H1 (cell line): ENCODE results near the gene RARRES1. TPM values are rescaled to one million over a fixed set of nuclear protein-coding genes. Genes with fewer than 3 reads are reported as not detected.

Experiments used
- CTCF ChIA-PET: fragments of 300-600 bp; sonication (Branson Sonifier 250); formaldehyde crosslinking; loops from one replicate; lab custom pipeline; 2021; ENCODE audit not compliant: partially characterized antibody; lab: Charles Lee
- POLR2A ChIA-PET: fragments of 300-600 bp; sonication (Branson Sonifier 250); formaldehyde crosslinking; loops from one replicate; lab custom pipeline; 2021; ENCODE audit warnings: inconsistent platforms; ENCODE audit not compliant: partially characterized antibody; lab: Charles Lee
- DNase-seq, 2 experiments: peaks; one replicate each; pipeline versions ENCODE4 v3.0.0 to v3.0.0-alpha.2; 2010 to 2022; ENCODE audit warnings: low spot score in 2 of 2, low read depth in 1 of 2, mixed read lengths in 1 of 2
- FAIRE-seq: peaks from 2 replicates; lab custom pipeline; 2011; peaks lifted over from hg19 to GRCh38; lab: Jason Lieb, UNC
- H2AFZ ChIP-seq: 2 replicates; pipeline ENCODE4 v1.8.1; 2012; ENCODE audit warnings: low read length, inconsistent platforms
- H2AK5ac ChIP-seq: 2 replicates; pipeline ENCODE4 v1.6.1; 2013; ENCODE audit warnings: low read depth, low read length
- H2BK120ac ChIP-seq: replicated peaks from 2 replicates; pipeline ENCODE3; 2013; ENCODE audit warnings: low read depth, low read length, inconsistent platforms
- H2BK12ac ChIP-seq: 2 replicates; pipeline ENCODE4 v1.6.1; 2013; ENCODE audit warnings: low read depth, low read length
- H2BK15ac ChIP-seq: 2 replicates; pipeline ENCODE4 v1.6.1; 2013; ENCODE audit warnings: low read length
- H2BK20ac ChIP-seq: 2 replicates; pipeline ENCODE4 v1.6.1; 2013; ENCODE audit warnings: low read length
- H2BK5ac ChIP-seq: 2 replicates; pipeline ENCODE4 v1.6.1; 2013; ENCODE audit warnings: low read depth, low read length
- H3K14ac ChIP-seq: 2 replicates; pipeline ENCODE4 v1.6.1; 2013; ENCODE audit warnings: inconsistent platforms; ENCODE audit not compliant: insufficient read length
- H3K18ac ChIP-seq: 2 replicates; pipeline ENCODE4 v1.6.1; 2013; ENCODE audit warnings: low read length; ENCODE audit errors: extremely low read depth
- H3K23ac ChIP-seq: 2 replicates; pipeline ENCODE4 v1.6.1; 2013; ENCODE audit warnings: inconsistent platforms; ENCODE audit not compliant: insufficient read length
- H3K23me2 ChIP-seq: 2 replicates; pipeline ENCODE4 v1.6.1; 2013; ENCODE audit warnings: low read depth, low read length
- H3K27ac ChIP-seq: 2 replicates; pipeline ENCODE4 v1.6.1; 2011; ENCODE audit warnings: low read depth, low read length, inconsistent platforms
- H3K27me3 ChIP-seq, 4 experiments: replicated peaks in 1 of 4; 1 replicate in 1 of 4; 2 replicates in 3 of 4; pipeline versions ENCODE4 v1.6.1 to v1.8.1; 2011 to 2013; ENCODE audit warnings: low read length in 3 of 4, mild to moderate bottlenecking in 3 of 4, inconsistent platforms in 2 of 4, mixed read lengths in 2 of 4, moderate library complexity in 1 of 4; ENCODE audit not compliant: control insufficient read depth in 3 of 4, insufficient read depth in 3 of 4; ENCODE audit errors: extremely low read depth in 1 of 4
- H3K36me3 ChIP-seq, 4 experiments: 2 replicates each; pipeline versions ENCODE4 v1.6.1 to v1.8.1; 2011 to 2013; ENCODE audit warnings: mild to moderate bottlenecking in 4 of 4, low read length in 3 of 4, moderate library complexity in 2 of 4, control low read depth in 1 of 4, inconsistent platforms in 1 of 4; ENCODE audit not compliant: insufficient read depth in 4 of 4, control insufficient read depth in 2 of 4
- H3K4ac ChIP-seq: replicated peaks from 2 replicates; pipeline ENCODE3; 2013; ENCODE audit warnings: low read length, low read depth, mixed read lengths, inconsistent platforms; ENCODE audit not compliant: insufficient read length
- H3K4me1 ChIP-seq, 4 experiments: replicated peaks in 1 of 4; 1 replicate in 1 of 4; 2 replicates in 3 of 4; pipeline versions ENCODE4 v1.6.1 to v1.8.1; 2011 to 2013; ENCODE audit warnings: low read length in 3 of 4, inconsistent platforms in 2 of 4, mixed read lengths in 1 of 4; ENCODE audit not compliant: insufficient read depth in 4 of 4, control insufficient read depth in 3 of 4
- H3K4me2 ChIP-seq, 2 experiments: 2 replicates each; pipeline versions ENCODE4 v1.6.1 to v1.8.1; 2011 to 2013; ENCODE audit warnings: low read depth in 2 of 2, low read length in 2 of 2, control low read depth in 1 of 2, inconsistent platforms in 1 of 2, mild to moderate bottlenecking in 1 of 2; ENCODE audit not compliant: insufficient read depth in 1 of 2
- H3K4me3 ChIP-seq, 4 experiments: fragments of 200-600, 300-600 bp in 1 of 4; sonication (generic), shearing (Covaris generic), sonication (Bioruptor Twin) in 1 of 4; 2 replicates each; pipeline versions ENCODE4 v1.5.1 to v1.8.1; 2011 to 2016; ENCODE audit warnings: low read length in 4 of 4, low read depth in 3 of 4, control low read depth in 2 of 4, inconsistent platforms in 2 of 4, mild to moderate bottlenecking in 2 of 4, mixed read lengths in 1 of 4, moderate library complexity in 1 of 4; ENCODE audit not compliant: insufficient read depth in 2 of 4; ENCODE audit errors: extremely low read depth in 1 of 4
- H3K56ac ChIP-seq: replicated peaks from 2 replicates; pipeline ENCODE3; 2013; ENCODE audit warnings: low read depth, mild to moderate bottlenecking, mixed read lengths, low read length, inconsistent platforms; ENCODE audit not compliant: insufficient read length
- H3K79me1 ChIP-seq: 2 replicates; pipeline ENCODE4 v1.6.1; 2013; ENCODE audit warnings: low read depth, low read length, control low read depth
- H3K79me2 ChIP-seq, 2 experiments: 2 replicates each; pipeline versions ENCODE4 v1.6.1 to v1.8.1; 2012 to 2013; ENCODE audit warnings: low read length in 2 of 2, mild to moderate bottlenecking in 2 of 2, inconsistent platforms in 1 of 2; ENCODE audit not compliant: insufficient read depth in 2 of 2, control insufficient read depth in 1 of 2
- H3K9ac ChIP-seq, 4 experiments: replicated peaks in 1 of 4; 1 replicate in 1 of 4; 2 replicates in 3 of 4; pipeline versions ENCODE4 v1.6.1 to v1.8.1; 2011 to 2013; ENCODE audit warnings: low read depth in 3 of 4, low read length in 3 of 4, control low read depth in 2 of 4, mild to moderate bottlenecking in 2 of 4, moderate library complexity in 2 of 4, inconsistent platforms in 1 of 4; ENCODE audit errors: extremely low read depth in 1 of 4
- H3K9me3 ChIP-seq, 2 experiments: 2 replicates each; pipeline versions ENCODE4 v1.6.1 to v1.8.1; 2012 to 2013; ENCODE audit warnings: mild to moderate bottlenecking in 2 of 2, moderate library complexity in 2 of 2, control low read depth in 1 of 2, inconsistent platforms in 1 of 2, low read depth in 1 of 2, low read length in 1 of 2, mixed read lengths in 1 of 2; ENCODE audit not compliant: insufficient read depth in 2 of 2
- H4K20me1 ChIP-seq, 2 experiments: replicated peaks in 1 of 2; 2 replicates each; pipeline versions ENCODE3 to v1.8.1; 2011 to 2013; ENCODE audit warnings: inconsistent platforms in 2 of 2, low read length in 2 of 2, mild to moderate bottlenecking in 1 of 2; ENCODE audit not compliant: insufficient read depth in 2 of 2, control insufficient read depth in 1 of 2
- H4K5ac ChIP-seq: 2 replicates; pipeline ENCODE4 v1.6.1; 2013; ENCODE audit warnings: low read length, low read depth, mixed read lengths, inconsistent platforms; ENCODE audit not compliant: insufficient read length
- H4K8ac ChIP-seq: 2 replicates; pipeline ENCODE4 v1.8.0; 2013; ENCODE audit warnings: mild to moderate bottlenecking, moderate library complexity, low read length, inconsistent platforms; ENCODE audit not compliant: insufficient read depth; ENCODE audit errors: extremely low read depth
- H4K91ac ChIP-seq: replicated peaks from 2 replicates; pipeline ENCODE3; 2013; ENCODE audit warnings: low read length, mixed read lengths, inconsistent platforms; ENCODE audit not compliant: insufficient read length
- BCL11A ChIP-seq, 2 experiments: IDR thresholded peaks; one replicate each; pipeline ENCODE4 v1.6.1; 2011; ENCODE audit warnings: low read depth in 2 of 2, low read length in 2 of 2, mild to moderate bottlenecking in 2 of 2
- EGR1 ChIP-seq: IDR thresholded peaks from 2 replicates; pipeline ENCODE4 v1.6.1; 2011; ENCODE audit warnings: low read depth, low read length, borderline replicate concordance
- MAFK ChIP-seq: IDR thresholded peaks from 2 replicates; pipeline ENCODE4 v1.6.1; 2012; ENCODE audit warnings: low read depth, mild to moderate bottlenecking, improper control_type of control experiment, low read length
- SIX5 ChIP-seq: IDR thresholded peaks from 2 replicates; pipeline ENCODE4 v1.6.1; 2011; ENCODE audit warnings: mild to moderate bottlenecking, low read depth, low read length
- YY1 ChIP-seq: IDR thresholded peaks from 2 replicates; pipeline ENCODE4 v1.6.1; 2011; ENCODE audit warnings: low read depth, mild to moderate bottlenecking, low read length
- WGBS, 2 experiments: shearing (Covaris generic) in 1 of 2; methylation state at CpG; one replicate each; pipeline versions ENCODE4 v1.1.6 to v1.1.7; 2013 to 2015; ENCODE audit warnings: low lambda C conversion rate in 2 of 2, mixed read lengths in 2 of 2, inconsistent platforms in 1 of 2, low coverage in 1 of 2, missing lambda C conversion rate in 1 of 2; ENCODE audit not compliant: insufficient replicate concordance in 2 of 2, insufficient coverage in 1 of 2, insufficient read length in 1 of 2; ENCODE audit errors: extremely low coverage in 1 of 2, missing lambda C conversion rate in 1 of 2; 5-methylcytosine and 5-hydroxymethylcytosine counted together
- polyA plus RNA-seq, 7 experiments: library from polyadenylated mRNA; depleted of rRNA in 3 of 7; stranded (reverse) in 5 of 7; unstranded in 2 of 7; fragments of >200 nt in 5 of 7; fragments of 200-250 nt in 2 of 7; gene quantifications; 1 replicate in 5 of 7; 2 replicates in 1 of 7; 4 replicates in 1 of 7; pipeline versions ENCODE4 v1.2.1 to v1.2.3, GENCODE V29; 2011 to 2013; ENCODE audit warnings: missing spikeins in 2 of 7, mixed read lengths in 2 of 7
- total RNA-seq: library from RNA; stranded (reverse); fragmentation: NEBNext Ultra II Directional; extraction: Animal tissue kit (Norgen Biotek cat#: 25700); gene quantifications from 2 replicates; pipeline ENCODE4 v1.2.1, GENCODE V29; 2021

Gene RARRES1
- total and polyA plus RNA-seq, 2 of the 8 experiments (the other 6 are each of a cell fraction or from before 2014, with no cell fraction given): 0.26 to 0.71 TPM

- H3K27ac ChIP-seq: no peak overlapping the region
- H3K14ac ChIP-seq: no peak overlapping the region
- CTCF ChIA-PET: interaction anchor here (1.5 to 2.8 kb wide), 6 partner anchors 9 to 60 kb away, joined by 3 to 18 read pairs (median 4); no protein-coding TSS in a partner anchor
- H2BK120ac ChIP-seq: no peak overlapping the region
- POLR2A ChIA-PET: no interaction called here
- H2BK20ac ChIP-seq: no peak overlapping the region
- no peak overlapping the region for H2BK15ac ChIP-seq
- no peak overlapping the region for H3K4me3 ChIP-seq
- no peak overlapping the region for H3K4ac ChIP-seq
- H3K56ac ChIP-seq: no peak overlapping the region
- no peak for FAIRE-seq
- no peaks in the 10 kb centered on the region for H3K36me3 ChIP-seq
- peaks cover 0 to 7% (median 5%) of the 10 kb centered on the region in 4 experiments; a peak in 5 of 7 replicates for H3K4me1 ChIP-seq
- H2AFZ ChIP-seq: no peak overlapping the region
- H4K91ac ChIP-seq: no peak overlapping the region
- 84% methylated on average over 7 of the region's 7 CpGs; no CpG with 5 or more reads in 1 of the 2 experiments for WGBS, 2 experiments
- H3K23ac ChIP-seq: no peak overlapping the region
- no peak overlapping the region for H4K5ac ChIP-seq
- no peak overlapping the region for H3K4me2 ChIP-seq
- no peaks in the 10 kb centered on the region for H3K79me1 ChIP-seq
- no peaks in the 10 kb centered on the region for H3K79me2 ChIP-seq
- H2AK5ac ChIP-seq: no peak overlapping the region
- H4K20me1 ChIP-seq: no peaks in the 10 kb centered on the region
- H2BK5ac ChIP-seq: no peak overlapping the region
- H4K8ac ChIP-seq: no peak overlapping the region
- H2BK12ac ChIP-seq: no peak overlapping the region
- TF ChIP-seq YY1 (peak; percentile 57; the same call in 1 of the 2 replicates), SIX5 (peak; percentile 27; the same call in 1 of the 2 replicates), BCL11A (IDR thresholded peaks at IDR 0.05; ENCODE audit: low read depth in 2 of 2, low read length in 2 of 2) (no peak), MAFK (no peak), EGR1 (no peak)
- TF ChIP-seq, all 59 proteins: peak for 2
- H3K27me3 ChIP-seq: peaks cover 0 to 18% (median 8%) of the 10 kb centered on the region in 4 experiments; a peak in 6 of 7 replicates
- H3K23me2 ChIP-seq: peaks cover 13% of the 10 kb centered on the region; the same call in 1 of the 2 replicates
- H3K9ac ChIP-seq: no peak overlapping the region
- no peak overlapping the region for H3K18ac ChIP-seq
- DNase-seq: no peak
- peaks cover 4 to 5% of the 10 kb centered on the region in 2 experiments; a peak in 1 of 4 replicates for H3K9me3 ChIP-seq
These were observed 3.2 kb upstream of the RARRES1 start for GRCh38 chr3:158735296-158736033.
